SIG-M5 treated with dmso at 0.1 percent for 504 hours (cell line): Measurements from ENCODE around the gene RNF207.
A peak's percentile ranks its signal among the peaks of the same experiment; 100 is the strongest.

Experiments used
- DNase-seq: peaks from one replicate; lab custom pipeline; 2025; ENCODE audit not compliant: unreplicated experiment; lab: John Stamatoyannopoulos, UW

The RNF207 gene

DNA sequence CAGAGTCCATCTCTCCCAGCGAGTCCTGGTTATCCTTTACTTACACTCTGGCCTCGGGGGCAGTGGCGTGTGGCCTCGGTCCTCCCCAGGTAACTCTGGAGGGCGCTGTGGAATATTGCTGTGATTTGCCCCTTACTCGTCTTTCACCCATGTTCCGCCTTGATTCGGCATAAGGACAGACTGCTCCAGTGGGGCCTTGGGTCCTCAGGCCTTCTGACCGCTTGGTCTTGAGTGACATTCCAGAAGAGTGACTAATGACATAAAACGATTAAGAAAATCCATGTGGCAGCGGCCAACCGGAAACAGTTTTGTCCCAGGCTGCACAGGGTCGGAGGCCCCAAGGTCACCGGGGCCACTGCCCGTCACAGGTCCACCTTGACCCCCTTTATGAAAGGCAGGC is 18.8 kb downstream of the RNF207 start:
- DNase-seq: no peak

DNA sequence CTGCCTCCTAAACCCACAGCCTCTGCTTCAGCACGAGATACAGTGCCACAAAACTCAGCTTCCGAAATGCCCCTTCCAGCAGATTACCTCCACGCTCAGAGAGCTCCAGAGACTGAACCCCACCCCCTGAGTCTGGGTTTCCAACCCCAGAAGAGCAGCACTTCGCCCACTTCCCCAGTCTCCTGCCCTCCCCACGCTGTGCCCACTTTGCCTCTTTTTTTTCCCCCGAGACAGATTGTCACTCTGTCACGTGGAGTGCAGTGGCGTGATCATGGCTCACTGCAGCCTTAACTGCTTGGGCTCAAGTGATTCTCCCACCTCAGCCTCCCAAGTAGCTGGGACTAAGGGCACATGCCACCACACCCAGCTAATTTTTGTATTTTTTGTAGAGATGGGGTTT is 19.7 kb downstream of the RNF207 start:
- no peak for DNase-seq

DNA sequence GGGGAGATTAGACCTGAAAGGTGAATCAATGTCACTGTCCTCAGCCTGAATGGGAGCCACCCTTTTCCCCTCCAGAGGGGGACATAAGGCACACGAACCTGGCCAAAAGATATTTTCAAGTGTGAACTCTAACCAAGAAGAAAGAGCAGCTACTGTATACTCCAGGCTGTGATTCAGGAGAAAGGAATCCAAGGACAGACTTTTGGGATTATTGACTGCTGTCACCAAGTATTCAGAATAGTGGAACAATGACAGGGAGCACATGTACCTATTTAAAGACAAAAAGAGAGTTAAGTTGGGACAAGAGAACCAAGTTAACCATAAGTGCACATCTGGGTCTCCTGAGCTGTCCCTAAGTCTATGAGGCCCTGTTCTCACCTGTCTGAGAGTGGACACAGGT is 27.5 kb downstream of the RNF207 start:
- no peak for DNase-seq

DNA sequence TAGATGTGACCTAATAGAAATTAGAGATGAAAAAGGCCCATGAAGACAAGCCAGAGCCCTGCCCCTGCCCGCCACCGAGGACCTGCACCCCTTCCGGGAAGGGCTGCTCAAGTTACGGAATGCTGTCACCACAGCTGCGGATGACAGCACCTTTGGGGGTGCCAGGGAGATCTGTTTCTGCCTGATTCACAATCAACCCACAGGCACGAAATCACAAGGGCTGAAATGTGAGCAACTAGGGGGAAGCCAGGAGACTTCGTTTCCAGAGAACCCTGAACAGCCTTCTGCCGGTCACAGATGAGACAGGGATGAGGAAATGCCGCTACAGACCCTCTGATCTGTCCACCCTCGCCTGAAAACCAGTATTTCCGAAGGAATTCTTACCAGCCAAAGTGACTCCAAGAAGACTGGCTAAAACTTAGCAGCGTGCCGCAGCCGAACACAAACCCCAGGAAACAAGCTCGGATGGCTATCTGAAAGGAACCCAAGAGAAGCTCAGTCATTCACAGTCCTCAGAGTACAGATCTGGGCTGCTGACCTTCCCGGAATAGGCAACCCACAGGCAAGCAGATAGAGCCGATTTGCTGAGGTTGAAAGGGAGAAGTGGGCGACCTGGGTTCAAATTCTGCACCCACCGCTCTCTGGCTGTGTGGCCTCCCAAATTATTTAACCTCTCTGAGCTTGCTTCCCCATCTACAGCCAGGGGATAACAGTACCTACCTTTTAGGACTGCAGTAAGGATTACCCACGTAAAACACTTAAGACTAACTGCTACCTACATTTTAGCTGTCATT is 28.8 kb downstream of the RNF207 start:
- DNase-seq: peak; percentile 27

DNA sequence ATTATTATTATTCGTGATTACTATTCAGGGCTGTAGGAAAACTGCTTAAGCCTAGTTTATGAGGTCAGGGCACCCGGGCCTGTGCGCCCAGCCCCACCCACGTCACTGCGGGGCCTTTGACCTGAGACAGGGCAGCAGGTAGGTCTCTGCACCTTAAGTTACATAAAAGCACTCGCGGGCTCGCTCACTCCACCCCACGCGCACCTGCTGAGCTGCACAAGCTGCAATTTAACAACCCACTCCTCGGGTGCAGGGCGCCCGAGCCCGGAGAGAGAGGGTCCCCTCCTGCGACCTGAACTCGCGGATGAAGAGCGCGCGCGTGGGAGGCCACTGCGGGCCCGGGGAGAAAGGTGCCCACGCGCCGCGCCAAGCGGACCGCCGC is 29.4 kb downstream of the RNF207 start:
- DNase-seq: no peak

DNA sequence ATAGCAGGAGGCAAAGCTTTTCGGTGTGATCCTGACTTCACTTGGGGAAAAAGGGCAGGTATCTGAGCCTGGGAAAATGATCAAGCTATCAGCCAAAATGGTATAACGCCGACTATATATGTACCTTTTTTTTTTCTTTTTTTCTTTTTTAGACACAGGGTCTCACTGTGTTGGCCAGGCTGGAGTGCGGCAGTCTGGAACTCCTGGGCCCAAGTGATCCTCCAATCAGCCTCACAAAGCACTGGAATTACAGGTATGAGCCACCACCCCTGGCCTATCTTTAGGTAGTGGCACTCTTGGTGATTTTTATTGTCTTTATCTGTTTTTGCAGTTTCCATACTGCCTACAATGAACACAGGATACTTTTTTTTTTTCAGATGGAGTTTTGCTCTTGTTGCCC is 31.2 kb downstream of the RNF207 start:
- no peak for DNase-seq

DNA sequence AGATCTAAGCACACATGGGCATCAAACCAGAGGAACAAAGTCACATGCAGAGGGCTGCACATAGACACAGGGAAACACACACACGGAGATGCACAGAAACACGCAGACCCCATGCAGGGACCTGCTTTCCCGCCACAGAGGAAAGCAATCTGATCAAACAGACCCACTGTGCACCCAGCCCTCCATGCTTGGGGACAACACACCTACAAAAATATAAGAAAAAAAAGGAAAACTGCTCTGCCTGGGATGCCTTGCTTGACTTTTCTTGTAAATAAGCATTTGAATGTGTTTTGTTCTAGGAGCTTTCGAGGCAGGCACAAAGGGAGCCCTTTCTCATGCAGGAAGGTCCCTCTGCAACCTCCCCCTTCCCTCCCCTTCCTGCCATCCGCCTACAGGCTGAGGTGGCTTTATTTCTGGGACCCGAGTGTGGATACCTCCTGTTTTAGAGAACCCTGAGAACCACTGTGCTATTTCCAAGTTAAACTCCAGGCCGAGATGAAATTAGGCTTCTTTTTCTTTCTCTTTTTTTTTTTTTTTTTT is 33.4 kb downstream of the RNF207 start:
- DNase-seq: no peak

DNA sequence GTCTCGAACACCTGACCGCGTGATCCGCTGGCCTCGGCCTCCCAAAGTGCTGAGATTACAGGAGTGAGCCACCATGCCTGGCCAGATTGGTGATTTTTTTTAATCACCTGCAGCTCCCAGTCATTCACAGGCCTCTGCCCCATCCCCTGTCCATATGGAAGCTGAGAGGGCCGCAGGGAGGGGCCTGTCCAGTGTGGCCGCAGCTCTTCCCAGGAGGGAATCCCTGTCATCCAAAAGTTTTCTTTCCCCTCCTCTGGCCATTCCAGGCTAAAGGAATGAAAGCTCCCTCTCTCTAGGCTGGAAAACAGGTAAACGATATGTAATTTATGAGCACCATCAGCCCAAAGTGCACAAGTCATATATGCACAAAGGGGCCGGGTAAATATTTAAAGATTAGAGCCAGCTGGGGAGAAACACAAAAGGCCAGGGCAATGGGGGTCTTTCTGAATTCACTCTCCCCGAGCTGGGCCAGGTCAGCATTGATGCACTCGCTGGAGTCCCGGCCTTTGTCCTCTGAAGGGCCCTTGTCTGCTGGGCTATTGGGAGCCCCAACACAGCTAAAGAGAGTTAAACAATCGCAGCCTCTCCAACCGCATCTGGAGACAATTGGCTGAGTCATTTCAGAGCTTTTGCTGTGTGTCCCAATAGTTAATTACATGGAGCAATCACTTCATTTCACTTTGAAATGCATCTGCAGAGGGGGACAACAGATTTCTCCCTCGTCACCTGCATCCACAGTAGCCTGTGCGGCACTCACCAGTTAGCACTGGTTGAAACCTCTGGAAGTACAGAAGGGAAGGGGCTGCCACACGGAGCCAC is 34.2 kb downstream of the RNF207 start:
- DNase-seq: peak; percentile 49

DNA sequence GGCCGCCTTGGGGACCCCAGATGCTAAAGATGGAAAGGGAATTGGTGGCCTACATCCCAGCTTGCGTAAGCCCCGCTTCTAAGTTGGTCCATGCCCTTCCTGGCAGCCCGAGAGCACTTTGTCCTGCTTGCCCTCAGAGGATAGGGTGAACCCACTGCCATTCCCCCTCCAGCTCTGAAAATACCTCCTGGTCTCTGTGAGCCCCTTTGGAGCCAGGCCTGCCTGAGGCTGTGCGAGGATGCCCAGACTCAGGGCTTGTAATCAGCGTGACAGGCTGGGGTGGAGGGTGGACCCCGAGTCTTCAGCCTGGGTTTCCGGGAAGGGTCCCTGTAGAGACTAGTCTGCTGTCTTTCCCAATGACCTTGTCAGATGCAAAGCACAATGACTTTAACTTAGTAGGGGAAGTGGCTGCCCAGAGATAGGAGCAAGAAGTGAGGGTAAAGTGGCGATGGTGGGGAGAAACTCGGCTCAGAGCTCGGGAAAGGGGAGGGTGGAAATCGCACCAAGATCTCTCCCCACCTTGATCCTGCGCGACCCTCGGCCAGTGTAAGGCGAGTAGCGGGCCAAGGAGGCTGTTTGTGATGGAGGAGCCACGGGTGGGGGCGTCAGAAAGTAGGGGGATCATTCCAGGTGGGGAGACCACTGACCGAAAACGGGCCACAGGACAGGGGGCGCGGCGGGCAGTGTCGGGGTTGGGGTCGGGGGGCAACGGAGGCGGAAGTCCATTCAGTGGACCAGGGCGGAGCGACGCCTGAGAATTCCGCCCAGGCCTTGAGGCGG is 35.4 kb downstream of the RNF207 start:
- peak; percentile 10 for DNase-seq

DNA sequence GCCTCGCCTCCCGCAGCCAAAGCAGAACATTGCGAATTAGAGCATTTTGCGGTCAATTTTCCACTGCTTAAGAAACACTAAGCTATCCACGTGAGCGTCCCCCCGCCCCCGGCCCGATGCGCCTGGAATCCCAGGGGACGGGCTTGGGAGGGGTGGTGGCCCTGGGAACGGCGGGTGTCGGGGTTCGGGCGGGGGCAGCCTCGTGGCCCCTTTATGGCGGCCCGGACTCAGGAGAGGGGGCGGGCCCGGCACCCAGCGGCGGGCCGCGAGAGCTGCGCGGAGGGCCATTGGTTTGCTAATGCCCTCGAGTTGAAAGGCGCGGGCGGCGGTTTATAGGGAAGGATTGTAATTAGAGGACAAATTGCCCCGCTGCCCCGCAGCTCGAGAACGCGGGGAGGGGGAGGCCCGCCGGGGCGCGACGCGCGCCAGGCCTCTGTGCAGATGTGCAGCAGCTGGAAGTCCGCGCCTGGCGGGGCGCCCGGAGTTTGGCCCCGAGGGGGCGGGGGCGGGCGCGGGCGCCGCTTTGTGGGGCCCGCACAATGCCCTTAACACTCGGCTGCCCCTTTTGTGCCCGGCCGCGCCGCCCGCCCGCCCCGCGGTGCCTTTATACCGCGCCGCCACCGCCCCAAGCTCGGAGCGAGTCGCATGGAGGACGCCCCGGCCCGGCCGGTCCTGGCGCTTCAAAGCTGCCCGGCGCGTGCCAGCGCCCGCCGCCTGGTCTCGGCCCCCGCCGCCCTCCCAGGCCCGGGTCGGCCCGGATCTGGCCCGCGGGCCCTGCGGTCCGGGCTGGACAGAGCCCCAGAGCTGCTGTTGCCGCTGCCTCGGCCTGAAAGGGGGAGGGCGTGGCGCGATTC is 36.2 kb downstream of the RNF207 start:
- no peak for DNase-seq

DNA sequence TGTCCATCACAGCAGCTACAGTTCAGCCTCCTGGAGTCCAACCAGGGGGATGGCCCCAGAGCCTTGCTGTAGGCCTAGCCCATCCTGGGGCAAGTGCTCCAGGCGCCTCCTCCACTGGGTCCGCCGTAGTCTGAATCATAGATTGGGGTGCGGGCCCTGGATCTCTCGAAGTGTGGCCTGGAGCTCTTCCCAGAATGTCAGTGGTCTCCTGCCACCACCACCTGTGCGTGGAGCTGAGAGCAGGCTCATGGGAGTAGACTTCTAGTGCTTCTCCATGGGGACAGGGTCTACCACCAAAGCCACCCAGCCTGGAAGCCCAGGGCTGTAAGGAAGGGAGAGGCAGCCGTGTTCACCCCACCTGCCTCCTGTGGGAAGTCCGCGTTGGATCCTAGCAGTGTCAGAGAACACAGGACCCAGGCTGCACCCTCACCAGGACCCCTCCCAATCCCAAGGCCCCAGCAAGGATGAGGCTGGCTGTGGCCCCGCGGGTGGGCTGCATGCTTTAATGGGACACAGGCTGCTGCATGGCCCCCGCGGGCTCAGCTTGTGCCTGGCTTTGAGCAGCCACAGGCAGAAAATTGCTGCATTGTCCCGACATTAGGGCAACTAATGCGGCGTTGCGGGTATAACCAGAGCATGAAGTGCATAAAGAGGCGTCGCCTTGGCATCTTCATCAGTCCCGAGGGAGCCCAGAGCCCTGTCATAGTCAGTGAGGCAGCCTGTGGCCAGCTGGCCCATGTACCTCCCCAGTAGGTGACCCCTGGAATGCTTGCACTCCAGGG is 37.3 kb downstream of the RNF207 start:
- DNase-seq: no peak

DNA sequence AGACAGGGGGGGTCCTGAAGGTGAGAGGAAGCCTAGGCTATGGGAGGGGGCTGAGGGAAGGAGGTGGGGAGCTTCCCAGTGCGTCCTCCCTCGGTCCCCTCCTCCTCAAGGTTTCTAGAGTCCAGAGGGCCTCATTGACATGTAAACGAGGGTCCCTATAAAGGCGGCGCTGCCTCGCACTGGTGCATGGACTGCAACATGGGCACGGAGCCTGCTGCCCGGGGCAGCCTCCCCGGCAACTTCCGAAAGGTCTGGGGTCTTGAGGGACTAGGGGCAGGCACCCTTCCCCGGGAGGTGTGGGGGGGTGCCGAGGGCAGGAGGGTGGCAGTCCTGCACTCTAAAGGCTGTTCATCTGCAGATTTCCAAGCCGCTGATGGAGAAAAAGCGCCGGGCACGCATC is 38.1 kb downstream of the RNF207 start, which contains the start of gene HES3:
TSS of gene HES3 (plus strand) at position 187 of the 400 bp plus-strand sequence. CDS start at position 374, 187 bp downstream.
- no peak for DNase-seq

DNA sequence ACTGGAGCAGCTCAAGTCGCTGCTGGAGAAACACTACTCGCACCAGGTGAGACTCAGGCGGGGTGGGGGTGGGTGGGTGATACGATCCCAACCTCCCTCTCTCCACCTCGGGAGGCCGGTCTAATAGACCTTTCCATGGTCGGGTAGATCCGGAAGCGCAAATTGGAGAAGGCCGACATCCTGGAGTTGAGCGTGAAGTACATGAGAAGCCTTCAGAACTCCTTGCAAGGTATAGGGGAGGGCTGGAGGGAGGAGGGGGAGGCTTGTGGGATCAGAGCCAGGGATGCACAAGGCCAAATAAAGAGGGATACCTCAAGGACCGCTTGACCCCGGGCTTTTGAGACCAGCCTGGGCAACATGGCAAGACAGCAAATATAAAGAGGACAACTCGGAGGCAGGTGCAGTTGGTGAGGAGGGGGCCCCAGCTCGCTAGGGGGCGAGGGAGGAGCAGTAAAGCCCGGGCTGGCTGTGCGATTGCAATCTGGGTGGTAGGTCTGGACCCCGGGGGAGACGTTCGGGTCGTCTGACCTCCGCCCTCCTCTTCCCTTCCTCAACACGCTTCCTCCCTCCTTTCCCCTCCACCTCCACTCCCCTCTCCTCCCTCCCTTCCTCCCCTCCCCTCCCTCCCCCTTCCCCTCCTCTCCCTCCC is 38.6 kb downstream of the RNF207 start:
- DNase-seq: no peak

DNA sequence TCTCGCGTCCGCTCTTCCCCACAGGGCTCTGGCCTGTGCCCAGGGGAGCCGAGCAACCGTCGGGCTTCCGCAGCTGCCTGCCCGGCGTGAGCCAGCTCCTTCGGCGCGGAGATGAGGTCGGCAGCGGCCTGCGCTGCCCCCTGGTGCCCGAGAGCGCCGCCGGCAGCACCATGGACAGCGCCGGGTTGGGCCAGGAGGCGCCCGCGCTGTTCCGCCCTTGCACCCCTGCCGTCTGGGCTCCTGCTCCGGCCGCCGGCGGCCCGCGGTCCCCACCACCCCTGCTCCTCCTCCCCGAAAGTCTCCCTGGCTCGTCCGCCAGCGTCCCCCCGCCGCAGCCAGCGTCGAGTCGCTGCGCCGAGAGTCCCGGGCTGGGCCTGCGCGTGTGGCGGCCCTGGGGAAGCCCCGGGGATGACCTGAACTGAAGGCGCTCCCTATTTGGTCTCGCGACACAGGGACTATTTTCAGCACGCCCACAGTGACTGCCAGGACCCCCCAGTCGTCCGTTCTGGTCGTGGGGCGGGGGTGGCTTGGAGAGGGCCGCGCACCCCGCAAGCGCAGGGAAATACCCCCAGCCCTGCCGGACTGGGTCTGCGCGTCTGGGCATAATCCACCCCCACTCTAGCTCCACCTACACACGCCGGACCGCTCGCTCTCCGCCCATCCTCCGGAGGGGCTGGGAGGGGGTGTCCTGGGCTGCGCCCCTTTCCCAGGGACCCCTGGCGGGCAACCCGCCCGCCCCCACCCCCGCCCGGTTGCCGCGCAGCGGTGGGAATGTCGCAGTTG is 39.4 kb downstream of the RNF207 start:
- peak; percentile 63 for DNase-seq

DNA sequence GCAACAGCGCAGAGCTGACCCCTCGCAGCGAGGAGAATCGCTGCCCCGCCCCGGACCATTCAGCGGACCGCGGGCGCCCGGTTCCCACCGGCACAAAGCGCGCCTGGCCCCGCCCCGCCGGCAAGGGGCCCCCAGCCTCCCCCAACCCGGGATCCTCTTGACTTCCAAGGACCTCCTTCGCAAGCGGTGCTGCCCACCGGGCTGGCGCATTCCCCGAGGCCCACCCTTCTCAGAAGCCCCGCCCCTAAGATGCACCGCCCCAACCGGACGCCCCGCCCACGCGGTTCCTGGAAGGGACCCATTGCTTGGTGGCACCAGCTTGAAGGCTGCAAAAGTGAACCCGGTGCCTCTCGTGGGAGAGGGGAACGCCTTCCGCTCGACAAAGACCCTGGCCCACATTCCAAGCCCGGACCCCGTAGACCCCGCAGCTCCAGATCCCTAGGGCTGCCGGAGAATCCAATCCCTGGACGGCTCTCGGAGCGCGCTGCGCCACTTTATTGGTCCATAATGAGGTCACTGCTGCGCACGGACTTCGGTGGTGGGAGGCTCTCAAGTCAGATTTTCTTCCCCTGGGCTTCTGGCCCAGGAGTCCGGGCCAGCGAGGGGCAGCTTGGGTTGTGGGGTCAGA is 40.1 kb downstream of the RNF207 start:
- no peak for DNase-seq

DNA sequence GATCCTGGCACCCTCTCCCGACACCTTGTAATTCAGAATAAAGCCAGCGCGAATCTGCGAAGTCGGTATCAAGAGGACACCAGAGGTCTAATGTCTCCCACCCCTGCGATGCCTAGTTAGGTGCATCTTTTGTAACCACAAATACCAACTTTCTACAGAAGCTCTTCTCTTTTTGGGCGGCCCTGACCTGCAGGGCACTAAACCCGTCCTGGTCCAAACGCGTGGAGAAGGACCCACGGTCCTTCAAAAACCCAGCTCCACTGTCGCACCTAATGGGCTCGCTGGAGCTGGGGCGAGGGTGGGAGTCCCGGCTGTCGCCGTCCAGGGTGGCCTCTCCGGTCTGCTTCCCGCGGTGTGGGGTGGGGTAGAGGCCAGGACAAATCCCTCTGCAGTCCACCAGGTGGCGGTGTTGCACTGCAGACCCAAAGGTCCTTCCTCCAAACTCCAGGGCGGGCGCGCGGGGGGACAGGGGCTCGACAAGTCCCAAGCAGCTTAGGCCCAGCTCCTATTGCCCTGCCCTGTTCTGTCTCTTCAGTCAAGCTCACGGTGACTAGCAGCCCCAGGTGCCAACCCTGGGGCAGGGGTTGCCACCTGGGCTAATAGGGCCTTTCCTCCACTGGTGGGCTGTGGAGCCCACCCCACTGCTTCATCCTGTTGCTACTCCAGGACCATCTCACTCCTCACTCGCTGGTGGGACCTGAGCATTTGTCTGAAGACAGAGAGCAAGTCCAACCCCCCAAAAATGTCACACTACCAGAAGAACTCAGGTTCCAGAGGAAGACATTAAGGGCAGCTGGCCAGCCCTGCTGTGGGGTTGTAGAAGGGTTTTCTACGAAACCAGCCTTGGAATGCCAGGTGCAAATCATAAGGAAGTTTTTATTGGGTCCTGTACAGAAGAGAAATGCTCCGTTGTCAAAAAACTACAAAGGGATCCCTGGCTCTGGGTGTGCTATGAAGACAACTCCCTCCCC is 40.9 kb downstream of the RNF207 start:
- peak; percentile 62 for DNase-seq

DNA sequence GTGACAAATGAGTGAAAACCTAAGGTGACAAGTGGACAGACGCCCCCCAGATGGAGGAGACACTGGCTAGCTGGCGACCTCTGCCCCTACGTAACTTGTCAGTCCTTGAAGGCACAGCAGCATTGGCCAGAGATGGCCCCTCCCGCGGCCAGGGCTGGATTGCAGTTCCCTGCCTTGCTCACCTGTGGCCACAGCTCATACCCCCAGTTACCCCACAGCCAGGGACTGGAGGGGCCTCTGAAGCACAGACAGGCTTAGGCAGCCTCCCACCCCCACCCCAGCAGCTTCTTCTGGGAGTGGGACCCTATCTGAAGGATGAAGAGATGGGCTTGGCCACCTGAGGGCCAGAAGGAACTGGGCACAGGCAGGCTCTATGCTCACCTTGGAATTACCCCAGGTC is 41.7 kb downstream of the RNF207 start:
- DNase-seq: no peak
